H1 (cell line): ENCODE data around the gene NKAIN2. TPM values are rescaled to one million over a fixed set of nuclear protein-coding genes. Genes with fewer than 3 reads are reported as not detected.

Source experiments
- CTCF ChIA-PET: fragments of 300-600 bp; sonication (Branson Sonifier 250); formaldehyde crosslinking; loops from one replicate; lab custom pipeline; 2021; ENCODE audit not compliant: partially characterized antibody; lab: Charles Lee
- POLR2A ChIA-PET: fragments of 300-600 bp; sonication (Branson Sonifier 250); formaldehyde crosslinking; loops from one replicate; lab custom pipeline; 2021; ENCODE audit warnings: inconsistent platforms; ENCODE audit not compliant: partially characterized antibody; lab: Charles Lee
- DNase-seq, 2 experiments: peaks; one replicate each; pipeline versions ENCODE4 v3.0.0 to v3.0.0-alpha.2; 2010 to 2022; ENCODE audit warnings: low spot score in 2 of 2, low read depth in 1 of 2, mixed read lengths in 1 of 2
- FAIRE-seq: peaks from 2 replicates; lab custom pipeline; 2011; peaks lifted over from hg19 to GRCh38; lab: Jason Lieb, UNC
- H2AFZ ChIP-seq: 2 replicates; pipeline ENCODE4 v1.8.1; 2012; ENCODE audit warnings: low read length, inconsistent platforms
- H2AK5ac ChIP-seq: 2 replicates; pipeline ENCODE4 v1.6.1; 2013; ENCODE audit warnings: low read depth, low read length
- H2BK120ac ChIP-seq: replicated peaks from 2 replicates; pipeline ENCODE3; 2013; ENCODE audit warnings: low read depth, low read length, inconsistent platforms
- H2BK12ac ChIP-seq: 2 replicates; pipeline ENCODE4 v1.6.1; 2013; ENCODE audit warnings: low read depth, low read length
- H2BK15ac ChIP-seq: 2 replicates; pipeline ENCODE4 v1.6.1; 2013; ENCODE audit warnings: low read length
- H2BK20ac ChIP-seq: 2 replicates; pipeline ENCODE4 v1.6.1; 2013; ENCODE audit warnings: low read length
- H2BK5ac ChIP-seq: 2 replicates; pipeline ENCODE4 v1.6.1; 2013; ENCODE audit warnings: low read depth, low read length
- H3K14ac ChIP-seq: 2 replicates; pipeline ENCODE4 v1.6.1; 2013; ENCODE audit warnings: inconsistent platforms; ENCODE audit not compliant: insufficient read length
- H3K18ac ChIP-seq: 2 replicates; pipeline ENCODE4 v1.6.1; 2013; ENCODE audit warnings: low read length; ENCODE audit errors: extremely low read depth
- H3K23ac ChIP-seq: 2 replicates; pipeline ENCODE4 v1.6.1; 2013; ENCODE audit warnings: inconsistent platforms; ENCODE audit not compliant: insufficient read length
- H3K23me2 ChIP-seq: 2 replicates; pipeline ENCODE4 v1.6.1; 2013; ENCODE audit warnings: low read depth, low read length
- H3K27ac ChIP-seq: 2 replicates; pipeline ENCODE4 v1.6.1; 2011; ENCODE audit warnings: low read depth, low read length, inconsistent platforms
- H3K27me3 ChIP-seq, 4 experiments: replicated peaks in 1 of 4; 1 replicate in 1 of 4; 2 replicates in 3 of 4; pipeline versions ENCODE4 v1.6.1 to v1.8.1; 2011 to 2013; ENCODE audit warnings: low read length in 3 of 4, mild to moderate bottlenecking in 3 of 4, inconsistent platforms in 2 of 4, mixed read lengths in 2 of 4, moderate library complexity in 1 of 4; ENCODE audit not compliant: control insufficient read depth in 3 of 4, insufficient read depth in 3 of 4; ENCODE audit errors: extremely low read depth in 1 of 4
- H3K36me3 ChIP-seq, 4 experiments: 2 replicates each; pipeline versions ENCODE4 v1.6.1 to v1.8.1; 2011 to 2013; ENCODE audit warnings: mild to moderate bottlenecking in 4 of 4, low read length in 3 of 4, moderate library complexity in 2 of 4, control low read depth in 1 of 4, inconsistent platforms in 1 of 4; ENCODE audit not compliant: insufficient read depth in 4 of 4, control insufficient read depth in 2 of 4
- H3K4ac ChIP-seq: replicated peaks from 2 replicates; pipeline ENCODE3; 2013; ENCODE audit warnings: low read length, low read depth, mixed read lengths, inconsistent platforms; ENCODE audit not compliant: insufficient read length
- H3K4me1 ChIP-seq, 4 experiments: replicated peaks in 1 of 4; 1 replicate in 1 of 4; 2 replicates in 3 of 4; pipeline versions ENCODE4 v1.6.1 to v1.8.1; 2011 to 2013; ENCODE audit warnings: low read length in 3 of 4, inconsistent platforms in 2 of 4, mixed read lengths in 1 of 4; ENCODE audit not compliant: insufficient read depth in 4 of 4, control insufficient read depth in 3 of 4
- H3K4me2 ChIP-seq, 2 experiments: 2 replicates each; pipeline versions ENCODE4 v1.6.1 to v1.8.1; 2011 to 2013; ENCODE audit warnings: low read depth in 2 of 2, low read length in 2 of 2, control low read depth in 1 of 2, inconsistent platforms in 1 of 2, mild to moderate bottlenecking in 1 of 2; ENCODE audit not compliant: insufficient read depth in 1 of 2
- H3K4me3 ChIP-seq, 4 experiments: fragments of 200-600, 300-600 bp in 1 of 4; sonication (generic), shearing (Covaris generic), sonication (Bioruptor Twin) in 1 of 4; 2 replicates each; pipeline versions ENCODE4 v1.5.1 to v1.8.1; 2011 to 2016; ENCODE audit warnings: low read length in 4 of 4, low read depth in 3 of 4, control low read depth in 2 of 4, inconsistent platforms in 2 of 4, mild to moderate bottlenecking in 2 of 4, mixed read lengths in 1 of 4, moderate library complexity in 1 of 4; ENCODE audit not compliant: insufficient read depth in 2 of 4; ENCODE audit errors: extremely low read depth in 1 of 4
- H3K56ac ChIP-seq: replicated peaks from 2 replicates; pipeline ENCODE3; 2013; ENCODE audit warnings: low read depth, mild to moderate bottlenecking, mixed read lengths, low read length, inconsistent platforms; ENCODE audit not compliant: insufficient read length
- H3K79me1 ChIP-seq: 2 replicates; pipeline ENCODE4 v1.6.1; 2013; ENCODE audit warnings: low read depth, low read length, control low read depth
- H3K79me2 ChIP-seq, 2 experiments: 2 replicates each; pipeline versions ENCODE4 v1.6.1 to v1.8.1; 2012 to 2013; ENCODE audit warnings: low read length in 2 of 2, mild to moderate bottlenecking in 2 of 2, inconsistent platforms in 1 of 2; ENCODE audit not compliant: insufficient read depth in 2 of 2, control insufficient read depth in 1 of 2
- H3K9ac ChIP-seq, 4 experiments: replicated peaks in 1 of 4; 1 replicate in 1 of 4; 2 replicates in 3 of 4; pipeline versions ENCODE4 v1.6.1 to v1.8.1; 2011 to 2013; ENCODE audit warnings: low read depth in 3 of 4, low read length in 3 of 4, control low read depth in 2 of 4, mild to moderate bottlenecking in 2 of 4, moderate library complexity in 2 of 4, inconsistent platforms in 1 of 4; ENCODE audit errors: extremely low read depth in 1 of 4
- H3K9me3 ChIP-seq, 2 experiments: 2 replicates each; pipeline versions ENCODE4 v1.6.1 to v1.8.1; 2012 to 2013; ENCODE audit warnings: mild to moderate bottlenecking in 2 of 2, moderate library complexity in 2 of 2, control low read depth in 1 of 2, inconsistent platforms in 1 of 2, low read depth in 1 of 2, low read length in 1 of 2, mixed read lengths in 1 of 2; ENCODE audit not compliant: insufficient read depth in 2 of 2
- H4K20me1 ChIP-seq, 2 experiments: replicated peaks in 1 of 2; 2 replicates each; pipeline versions ENCODE3 to v1.8.1; 2011 to 2013; ENCODE audit warnings: inconsistent platforms in 2 of 2, low read length in 2 of 2, mild to moderate bottlenecking in 1 of 2; ENCODE audit not compliant: insufficient read depth in 2 of 2, control insufficient read depth in 1 of 2
- H4K5ac ChIP-seq: 2 replicates; pipeline ENCODE4 v1.6.1; 2013; ENCODE audit warnings: low read length, low read depth, mixed read lengths, inconsistent platforms; ENCODE audit not compliant: insufficient read length
- H4K8ac ChIP-seq: 2 replicates; pipeline ENCODE4 v1.8.0; 2013; ENCODE audit warnings: mild to moderate bottlenecking, moderate library complexity, low read length, inconsistent platforms; ENCODE audit not compliant: insufficient read depth; ENCODE audit errors: extremely low read depth
- H4K91ac ChIP-seq: replicated peaks from 2 replicates; pipeline ENCODE3; 2013; ENCODE audit warnings: low read length, mixed read lengths, inconsistent platforms; ENCODE audit not compliant: insufficient read length
- ASH2L ChIP-seq: fragments of 200-600, 300-600 bp; sonication (generic); IDR thresholded peaks from one replicate; pipeline ENCODE4 v1.7.1; 2017; ENCODE audit warnings: low read length
- CBX5 ChIP-seq: fragments of 300-800, 300-1000 bp; sonication (generic); IDR thresholded peaks from 2 replicates; pipeline ENCODE4 v1.7.1; 2016; ENCODE audit warnings: antibody characterized with exemption, low read length, low read depth
- HDAC2 ChIP-seq, 2 experiments: fragments of 300-600 bp in 1 of 2; sonication (generic) in 1 of 2; IDR thresholded peaks; 2 replicates each; pipeline ENCODE4 v1.6.1; 2011 to 2012; ENCODE audit warnings: low read depth in 2 of 2, low read length in 2 of 2, mild to moderate bottlenecking in 2 of 2, moderate library complexity in 2 of 2, borderline replicate concordance in 1 of 2, inconsistent platforms in 1 of 2
- KDM1A ChIP-seq: fragments of 200-600, 300-600 bp; sonication (generic); IDR thresholded peaks from 2 replicates; pipeline ENCODE4 v1.7.1; 2016; ENCODE audit warnings: mild to moderate bottlenecking, low read length, borderline replicate concordance
- KDM5A ChIP-seq: fragments of 200-600 bp; IDR thresholded peaks from 2 replicates; pipeline ENCODE4 v1.7.1; 2012; ENCODE audit warnings: mild to moderate bottlenecking, low read length, inconsistent platforms, mixed read lengths
- POLR2AphosphoS5 ChIP-seq: IDR thresholded peaks from 2 replicates; pipeline ENCODE4 v1.6.1; 2011; ENCODE audit warnings: low read depth, low read length
- RFX5 ChIP-seq: IDR thresholded peaks from 2 replicates; pipeline ENCODE4 v1.6.1; 2011; ENCODE audit warnings: low read depth, low read length, improper control_type of control experiment, borderline replicate concordance
- SP4 ChIP-seq: IDR thresholded peaks from 2 replicates; pipeline ENCODE4 v1.6.1; 2012; ENCODE audit warnings: low read length, inconsistent platforms
- polyA plus RNA-seq, 7 experiments: library from polyadenylated mRNA; depleted of rRNA in 3 of 7; stranded (reverse) in 5 of 7; unstranded in 2 of 7; fragments of >200 nt in 5 of 7; fragments of 200-250 nt in 2 of 7; gene quantifications; 1 replicate in 5 of 7; 2 replicates in 1 of 7; 4 replicates in 1 of 7; pipeline versions ENCODE4 v1.2.1 to v1.2.3, GENCODE V29; 2011 to 2013; ENCODE audit warnings: missing spikeins in 2 of 7, mixed read lengths in 2 of 7
- total RNA-seq: library from RNA; stranded (reverse); fragmentation: NEBNext Ultra II Directional; extraction: Animal tissue kit (Norgen Biotek cat#: 25700); gene quantifications from 2 replicates; pipeline ENCODE4 v1.2.1, GENCODE V29; 2021

Gene NKAIN2
- total and polyA plus RNA-seq, 2 of the 8 experiments (the other 6 are each of a cell fraction or from before 2014, with no cell fraction given) = 0.20 to 0.34 TPM

GRCh38 chr6:124793398-124793797 is 989.7 kb downstream of the NKAIN2 start:
- H3K23ac ChIP-seq = no peak overlapping the region
- H2AK5ac ChIP-seq = no peak overlapping the region
- H2AFZ ChIP-seq = no peak overlapping the region
- H3K4me2 ChIP-seq = no peak overlapping the region
- POLR2A ChIA-PET = no interaction called here
- no peak overlapping the region for H2BK12ac ChIP-seq
- H3K79me2 ChIP-seq = no peaks in the 10 kb centered on the region
- FAIRE-seq (no peak), DNase-seq (no peak)
- H4K91ac ChIP-seq = no peak overlapping the region
- H3K27me3 ChIP-seq = no peaks in the 10 kb centered on the region
- H3K18ac ChIP-seq = no peak overlapping the region
- no peak overlapping the region for H2BK120ac ChIP-seq
- H3K14ac ChIP-seq = no peak overlapping the region
- H3K9me3 ChIP-seq = no peaks in the 10 kb centered on the region
- no peak overlapping the region for H2BK15ac ChIP-seq
- no peaks in the 10 kb centered on the region for H3K4me1 ChIP-seq
- H4K8ac ChIP-seq = no peak overlapping the region
- no peak overlapping the region for H4K5ac ChIP-seq
- no peak overlapping the region for H3K4ac ChIP-seq
- H3K27ac ChIP-seq = no peak overlapping the region
- TF ChIP-seq KDM5A = no peak
- no peak for TF ChIP-seq HDAC2 (IDR thresholded peaks at IDR 0.05; ENCODE audit: borderline replicate concordance in 1 of 2, low read depth in 2 of 2, low read length in 2 of 2)
- TF ChIP-seq POLR2AphosphoS5 = no peak
- no peak for TF ChIP-seq CBX5
- TF ChIP-seq RFX5 = no peak
- TF ChIP-seq SP4 = no peak
- TF ChIP-seq ASH2L = no peak
- no peak for TF ChIP-seq KDM1A
- CTCF ChIA-PET = no interaction called here
- no peak overlapping the region for H3K4me3 ChIP-seq
- no peak overlapping the region for H3K56ac ChIP-seq
- H2BK20ac ChIP-seq = no peak overlapping the region
- no peak overlapping the region for H3K9ac ChIP-seq
- no peaks in the 10 kb centered on the region for H3K36me3 ChIP-seq
- no peaks in the 10 kb centered on the region for H3K23me2 ChIP-seq
- no peaks in the 10 kb centered on the region for H3K79me1 ChIP-seq
- no peak overlapping the region for H2BK5ac ChIP-seq
- no peaks in the 10 kb centered on the region for H4K20me1 ChIP-seq
